Endometrial microvascular endothelial cells (primary cell): ENCODE measurements around the gene AKR1C1. TPM values are rescaled to one million over a fixed set of nuclear protein-coding genes. Genes with fewer than 3 reads are reported as not detected.

Source experiments
- total RNA-seq: library from RNA; depleted of rRNA; stranded (reverse); fragments of >200 nt; gene quantifications from one replicate; pipeline ENCODE4 v1.2.3, GENCODE V29; 2015; ENCODE audit errors: inconsistent ontology term

Gene AKR1C1
- total RNA-seq, 1 donor from 2014 or later: under 0.01 TPM

Other genes starting within 250 kb of the AKR1C1 start
- 9.8 TPM for gene AKR1E2, start 137.2 kb upstream of the AKR1C1 start, total RNA-seq
- gene AKR1C2, start 40.4 kb downstream of the AKR1C1 start, total RNA-seq: not detected
- gene AKR1C3, start 131.0 kb downstream of the AKR1C1 start, total RNA-seq: 0.37 TPM
- not detected for gene AKR1C8, start 221.7 kb downstream of the AKR1C1 start, total RNA-seq
- gene AKR1C4, start 233.4 kb downstream of the AKR1C1 start, total RNA-seq: not detected